Prostate gland (tissue), 2 donors: ENCODE data around the gene SFSWAP.

ENCODE experiments used
- POLR2AphosphoS5 ChIP-seq: sonication (generic); formaldehyde crosslinking; IDR thresholded peaks from one replicate; pipeline ENCODE4 v1.6.1; 2017; ENCODE audit warnings: antibody characterized with exemption
- TF ChIP-seq, protein P1 (sequence below), 4 experiments: fragments of 200-600 bp in 2 of 4; fragments of 450-650 bp in 2 of 4; sonication (generic) in 2 of 4; IDR thresholded peaks; 1 replicate in 3 of 4; 2 replicates in 1 of 4; pipeline ENCODE4 v1.5.1; 2016 to 2019; ENCODE audit warnings: antibody characterized with exemption in 4 of 4, mild to moderate bottlenecking in 2 of 4, moderate library complexity in 2 of 4

GRCh38 chr12:131834798-131835615, 124.1 kb downstream of the SFSWAP start:
- TF ChIP-seq, protein P1, sequence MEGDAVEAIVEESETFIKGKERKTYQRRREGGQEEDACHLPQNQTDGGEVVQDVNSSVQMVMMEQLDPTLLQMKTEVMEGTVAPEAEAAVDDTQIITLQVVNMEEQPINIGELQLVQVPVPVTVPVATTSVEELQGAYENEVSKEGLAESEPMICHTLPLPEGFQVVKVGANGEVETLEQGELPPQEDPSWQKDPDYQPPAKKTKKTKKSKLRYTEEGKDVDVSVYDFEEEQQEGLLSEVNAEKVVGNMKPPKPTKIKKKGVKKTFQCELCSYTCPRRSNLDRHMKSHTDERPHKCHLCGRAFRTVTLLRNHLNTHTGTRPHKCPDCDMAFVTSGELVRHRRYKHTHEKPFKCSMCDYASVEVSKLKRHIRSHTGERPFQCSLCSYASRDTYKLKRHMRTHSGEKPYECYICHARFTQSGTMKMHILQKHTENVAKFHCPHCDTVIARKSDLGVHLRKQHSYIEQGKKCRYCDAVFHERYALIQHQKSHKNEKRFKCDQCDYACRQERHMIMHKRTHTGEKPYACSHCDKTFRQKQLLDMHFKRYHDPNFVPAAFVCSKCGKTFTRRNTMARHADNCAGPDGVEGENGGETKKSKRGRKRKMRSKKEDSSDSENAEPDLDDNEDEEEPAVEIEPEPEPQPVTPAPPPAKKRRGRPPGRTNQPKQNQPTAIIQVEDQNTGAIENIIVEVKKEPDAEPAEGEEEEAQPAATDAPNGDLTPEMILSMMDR (IDR thresholded peaks at IDR 0.05), result no peak
- TF ChIP-seq POLR2AphosphoS5, result no peak
